ENCODE data around the gene DPYSL3.
"Not testable (repeated sequence)": the region's sequence is repeated elsewhere in the genome, so short reads cannot be mapped to it uniquely, and the experiment has no call there.

DPYSL3 gene

GRCh38 chr5:147509710-147510651, at the start of gene DPYSL3:
Gene DPYSL3, minus strand, starts transcription at chr5:147510068. Its CDS starts 210 bp downstream, at chr5:147509858.
- DNase-seq (ENCODE audit: low spot score), result peak; percentile 54

- DNase-seq (ENCODE audit: low spot score), result peak; percentile 49
Measured at GRCh38 chr5:147558826-147559225, 49.0 kb upstream of the DPYSL3 start.

GRCh38 chr5:147557876-147558745, 48.2 kb upstream of the DPYSL3 start:
- DNase-seq (ENCODE audit: low spot score), result no peak

GRCh38 chr5:147555176-147555575, 45.3 kb upstream of the DPYSL3 start:
- no peak for DNase-seq (ENCODE audit: low spot score)

- DNase-seq (ENCODE audit: low spot score), result peak; percentile 57
Measured at GRCh38 chr5:147554261-147554817, 44.5 kb upstream of the DPYSL3 start.

GRCh38 chr5:147553817-147554216, 43.9 kb upstream of the DPYSL3 start:
- DNase-seq (ENCODE audit: low spot score), result not testable (repeated sequence)

- no peak for DNase-seq (ENCODE audit: low spot score)
Measured at GRCh38 chr5:147552897-147553296, 43.0 kb upstream of the DPYSL3 start.

GRCh38 chr5:147551677-147552076, 41.8 kb upstream of the DPYSL3 start:
- DNase-seq (ENCODE audit: low spot score), result no peak

GRCh38 chr5:147547730-147548129, 37.9 kb upstream of the DPYSL3 start:
- peak; percentile 17 for DNase-seq (ENCODE audit: low spot score)

- no peak for DNase-seq (ENCODE audit: low spot score)
Measured at GRCh38 chr5:147544556-147544955, 34.7 kb upstream of the DPYSL3 start.

- DNase-seq (ENCODE audit: low spot score), result peak; percentile 26
Measured at GRCh38 chr5:147539053-147539452, 29.2 kb upstream of the DPYSL3 start.

GRCh38 chr5:147538236-147538635, 28.4 kb upstream of the DPYSL3 start:
- no peak for DNase-seq (ENCODE audit: low spot score)

- no peak for DNase-seq (ENCODE audit: low spot score)
Measured at GRCh38 chr5:147534172-147534951, 24.5 kb upstream of the DPYSL3 start.

GRCh38 chr5:147532156-147532555, 22.3 kb upstream of the DPYSL3 start:
- no peak for DNase-seq (ENCODE audit: low spot score)

GRCh38 chr5:147530530-147531389, 20.9 kb upstream of the DPYSL3 start:
- peak; percentile 66 for DNase-seq (ENCODE audit: low spot score)

GRCh38 chr5:147523069-147523468, 13.2 kb upstream of the DPYSL3 start:
- DNase-seq (ENCODE audit: low spot score), result no peak

GRCh38 chr5:147522435-147522834, 12.6 kb upstream of the DPYSL3 start:
- DNase-seq (ENCODE audit: low spot score), result no peak

GRCh38 chr5:147520450-147520849, 10.6 kb upstream of the DPYSL3 start:
- no peak for DNase-seq (ENCODE audit: low spot score)

GRCh38 chr5:147519380-147519779, 9.5 kb upstream of the DPYSL3 start:
- no peak for DNase-seq (ENCODE audit: low spot score)

GRCh38 chr5:147517383-147517782, 7.5 kb upstream of the DPYSL3 start:
- no peak for DNase-seq (ENCODE audit: low spot score)

GRCh38 chr5:147515269-147515668, 5.4 kb upstream of the DPYSL3 start:
- DNase-seq (ENCODE audit: low spot score), result no peak

Data from hepatic stellate cell (primary cell).